HUES48 (cell line): ENCODE measurements around the gene TESK2.
A peak's percentile ranks its signal among the peaks of the same experiment; 100 is the strongest.

Experiments
- H3K27ac ChIP-seq: one replicate; pipeline ENCODE4 v1.7.0; 2013; ENCODE audit warnings: low read depth, low read length, inconsistent platforms
- H3K27me3 ChIP-seq: 2 replicates; pipeline ENCODE4 v1.6.1; 2013; ENCODE audit warnings: mild to moderate bottlenecking, low read length; ENCODE audit not compliant: control insufficient read depth, insufficient read depth
- H3K36me3 ChIP-seq: 2 replicates; pipeline ENCODE4 v1.6.1; 2013; ENCODE audit warnings: low read length; ENCODE audit not compliant: control insufficient read depth, insufficient read depth
- H3K4me1 ChIP-seq: 2 replicates; pipeline ENCODE4 v1.6.1; 2013; ENCODE audit warnings: mild to moderate bottlenecking, low read length; ENCODE audit not compliant: control insufficient read depth, insufficient read depth
- H3K4me3 ChIP-seq: 2 replicates; pipeline ENCODE4 v1.5.1; 2013; ENCODE audit warnings: mild to moderate bottlenecking, low read depth, low read length
- H3K9ac ChIP-seq: 2 replicates; pipeline ENCODE4 v1.6.1; 2013; ENCODE audit warnings: mild to moderate bottlenecking, low read depth, low read length, moderate library complexity
- H3K9me3 ChIP-seq: 2 replicates; pipeline ENCODE4 v1.6.1; 2013; ENCODE audit warnings: low read length; ENCODE audit not compliant: control insufficient read depth, insufficient read depth

Gene TESK2

DNA sequence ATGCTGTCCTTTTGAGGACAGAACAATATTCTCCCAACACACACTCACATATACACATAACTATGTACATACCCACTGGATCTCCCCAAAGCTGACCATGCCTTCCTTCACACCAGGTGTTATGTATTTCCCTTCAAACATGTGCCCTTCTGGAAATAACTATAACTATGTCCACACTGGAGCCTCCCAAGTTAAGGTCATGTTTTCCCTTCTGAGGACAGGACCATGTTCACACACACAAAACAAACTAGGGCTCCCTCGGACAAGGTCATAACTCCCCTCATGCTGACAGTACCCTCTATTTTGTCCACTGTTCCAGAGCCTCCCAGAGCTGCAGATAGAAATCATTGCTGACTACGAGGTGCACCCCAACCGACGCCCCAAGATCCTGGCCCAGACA, 16.9 kb upstream of the TESK2 start:
- no peaks in the 10 kb centered on the region for H3K4me1 ChIP-seq
- no peak overlapping the region for H3K27ac ChIP-seq
- H3K27me3 ChIP-seq, result no peaks in the 10 kb centered on the region

GRCh38 chr1:45507195-45507594, 16.2 kb upstream of the TESK2 start:
- no peak overlapping the region for H3K4me3 ChIP-seq
- peaks cover 45% of the 10 kb centered on the region for H3K36me3 ChIP-seq
- H3K9me3 ChIP-seq, result no peaks in the 10 kb centered on the region
- no peaks in the 10 kb centered on the region for H3K4me1 ChIP-seq
- no peak overlapping the region for H3K9ac ChIP-seq
- H3K27ac ChIP-seq, result no peak overlapping the region
- no peaks in the 10 kb centered on the region for H3K27me3 ChIP-seq

More for the DNA sequence above, 16.9 kb upstream of the TESK2 start:
- Histone ChIP-seq H3K9ac (no peak overlapping the region), H3K9me3 (no peaks in the 10 kb centered on the region), H3K36me3 (peaks cover 52% of the 10 kb centered on the region), H3K4me3 (no peak overlapping the region)

- H3K4me3 ChIP-seq, result no peak overlapping the region
- no peaks in the 10 kb centered on the region for H3K9me3 ChIP-seq
- H3K27ac ChIP-seq, result no peak overlapping the region
- peaks cover 12% of the 10 kb centered on the region for H3K4me1 ChIP-seq
- no peak overlapping the region for H3K9ac ChIP-seq
- H3K27me3 ChIP-seq, result no peaks in the 10 kb centered on the region
- H3K36me3 ChIP-seq, result peaks cover 11% of the 10 kb centered on the region
Measured at GRCh38 chr1:45503462-45504360, 12.7 kb upstream of the TESK2 start.

- Histone ChIP-seq H3K9me3 (no peaks in the 10 kb centered on the region), H3K4me1 (peaks cover 12% of the 10 kb centered on the region), H3K9ac (no peak overlapping the region), H3K4me3 (0 out of 2 replicates have a peak overlapping the region, but pooled peaks have one; percentile 82), H3K27me3 (no peaks in the 10 kb centered on the region), H3K27ac (no peak overlapping the region), H3K36me3 (no peaks in the 10 kb centered on the region)
Measured at GRCh38 chr1:45501505-45501859, 10.5 kb upstream of the TESK2 start.

GRCh38 chr1:45499415-45499769, 8.4 kb upstream of the TESK2 start:
- Histone ChIP-seq H3K9me3 (no peaks in the 10 kb centered on the region), H3K27me3 (no peaks in the 10 kb centered on the region), H3K4me3 (peak overlapping the region; percentile 74), H3K27ac (peak overlapping the region; percentile 36), H3K9ac (no peak overlapping the region; the same call in 1 of the 2 replicates), H3K36me3 (no peaks in the 10 kb centered on the region), H3K4me1 (peaks cover 12% of the 10 kb centered on the region)

DNA sequence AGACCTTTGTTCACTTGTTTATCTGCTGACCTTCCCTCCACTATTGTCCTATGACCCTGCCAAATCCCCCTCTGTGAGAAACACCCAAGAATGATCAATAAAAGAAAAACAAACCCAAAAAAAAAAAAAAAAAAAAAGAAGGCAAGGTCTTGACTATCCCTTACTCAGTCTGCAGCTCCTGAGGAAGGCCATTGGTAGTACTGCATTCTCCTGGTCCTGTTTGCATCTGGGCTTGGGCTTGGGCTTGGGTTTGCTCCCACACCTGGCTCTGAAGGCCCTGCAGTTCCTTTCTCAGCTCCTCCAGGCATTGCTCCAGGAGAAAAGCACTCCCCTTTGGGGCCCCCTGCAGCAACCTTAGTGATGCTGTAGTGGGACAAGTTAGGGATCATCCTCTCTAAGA, 7.3 kb upstream of the TESK2 start:
- H3K27me3 ChIP-seq, result no peaks in the 10 kb centered on the region
- H3K36me3 ChIP-seq, result no peaks in the 10 kb centered on the region
- no peaks in the 10 kb centered on the region for H3K9me3 ChIP-seq
- no peak overlapping the region for H3K27ac ChIP-seq
- H3K4me3 ChIP-seq, result no peak overlapping the region
- H3K4me1 ChIP-seq, result peaks cover 12% of the 10 kb centered on the region
- H3K9ac ChIP-seq, result no peak overlapping the region

GRCh38 chr1:45493116-45493697, 2.2 kb upstream of the TESK2 start:
- Histone ChIP-seq H3K4me3 (no peak overlapping the region), H3K36me3 (no peaks in the 10 kb centered on the region), H3K9ac (no peak overlapping the region), H3K4me1 (peaks cover 8% of the 10 kb centered on the region), H3K27me3 (0 out of 2 replicates have a peak, but pooled peaks cover 6% of the 10 kb centered on the region), H3K27ac (no peak overlapping the region), H3K9me3 (no peaks in the 10 kb centered on the region)

GRCh38 chr1:45492691-45493090, 1.7 kb upstream of the TESK2 start:
- H3K9ac ChIP-seq, result no peak overlapping the region
- no peaks in the 10 kb centered on the region for H3K9me3 ChIP-seq
- H3K4me1 ChIP-seq, result peaks cover 8% of the 10 kb centered on the region
- 0 out of 2 replicates have a peak, but pooled peaks cover 6% of the 10 kb centered on the region for H3K27me3 ChIP-seq
- no peaks in the 10 kb centered on the region for H3K36me3 ChIP-seq
- no peak overlapping the region for H3K4me3 ChIP-seq
- H3K27ac ChIP-seq, result no peak overlapping the region

- Histone ChIP-seq H3K4me1 (peaks cover 8% of the 10 kb centered on the region), H3K4me3 (peak overlapping the region; percentile 45), H3K27me3 (0 out of 2 replicates have a peak, but pooled peaks cover 6% of the 10 kb centered on the region), H3K9ac (no peak overlapping the region), H3K27ac (no peak overlapping the region), H3K36me3 (no peaks in the 10 kb centered on the region), H3K9me3 (no peaks in the 10 kb centered on the region)
Measured at GRCh38 chr1:45491487-45492260, 711 bp upstream of the TESK2 start.

- Histone ChIP-seq H3K9me3 (no peaks in the 10 kb centered on the region), H3K27ac (peak overlapping the region; percentile 76), H3K36me3 (no peaks in the 10 kb centered on the region), H3K4me3 (peak overlapping the region; percentile 92), H3K4me1 (peaks cover 8% of the 10 kb centered on the region), H3K9ac (peak overlapping the region; percentile 60), H3K27me3 (0 out of 2 replicates have a peak, but pooled peaks cover 6% of the 10 kb centered on the region)
Measured at GRCh38 chr1:45490121-45490625, 790 bp downstream of the TESK2 start.
